ENCODE measurements around the gene MFSD11.

DNA sequence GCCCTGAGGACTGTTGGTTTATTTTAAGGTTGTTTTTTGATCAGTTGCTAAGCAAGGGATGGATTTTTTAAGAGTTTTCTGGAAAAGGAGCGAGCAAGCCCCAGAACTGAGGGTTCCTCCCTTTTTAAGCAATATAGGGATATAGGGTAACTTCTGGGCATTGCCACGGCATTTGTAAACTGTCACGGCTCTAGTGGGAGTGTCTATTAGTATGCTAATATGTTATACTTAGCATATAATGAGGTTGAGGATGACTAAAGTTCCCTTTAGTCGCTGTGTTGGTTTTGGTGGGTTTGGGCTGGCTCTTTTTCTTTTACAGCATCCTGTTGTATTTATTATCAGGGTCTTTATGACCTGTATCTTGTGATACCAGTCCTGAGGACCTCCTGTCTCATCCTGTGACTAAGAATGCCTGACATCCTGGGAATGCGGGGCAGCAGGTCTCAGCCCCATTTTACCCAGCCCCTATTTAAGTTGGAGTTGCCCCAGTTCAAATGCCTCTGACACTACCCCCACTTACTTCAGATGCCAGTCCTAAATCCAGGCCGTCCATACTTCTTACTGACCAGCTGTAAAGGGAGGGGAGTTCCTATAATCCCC lies 59.4 kb downstream of the MFSD11 start:
- TF ChIP-seq POLR2A (IDR thresholded peaks at IDR 0.05; ENCODE audit: low read depth, low read length) (no peak), EZH2 (IDR thresholded peaks at IDR 0.05; ENCODE audit: borderline replicate concordance, low read depth, low read length, severe bottlenecking) (no peak)
- TF ChIP-seq, protein P1, sequence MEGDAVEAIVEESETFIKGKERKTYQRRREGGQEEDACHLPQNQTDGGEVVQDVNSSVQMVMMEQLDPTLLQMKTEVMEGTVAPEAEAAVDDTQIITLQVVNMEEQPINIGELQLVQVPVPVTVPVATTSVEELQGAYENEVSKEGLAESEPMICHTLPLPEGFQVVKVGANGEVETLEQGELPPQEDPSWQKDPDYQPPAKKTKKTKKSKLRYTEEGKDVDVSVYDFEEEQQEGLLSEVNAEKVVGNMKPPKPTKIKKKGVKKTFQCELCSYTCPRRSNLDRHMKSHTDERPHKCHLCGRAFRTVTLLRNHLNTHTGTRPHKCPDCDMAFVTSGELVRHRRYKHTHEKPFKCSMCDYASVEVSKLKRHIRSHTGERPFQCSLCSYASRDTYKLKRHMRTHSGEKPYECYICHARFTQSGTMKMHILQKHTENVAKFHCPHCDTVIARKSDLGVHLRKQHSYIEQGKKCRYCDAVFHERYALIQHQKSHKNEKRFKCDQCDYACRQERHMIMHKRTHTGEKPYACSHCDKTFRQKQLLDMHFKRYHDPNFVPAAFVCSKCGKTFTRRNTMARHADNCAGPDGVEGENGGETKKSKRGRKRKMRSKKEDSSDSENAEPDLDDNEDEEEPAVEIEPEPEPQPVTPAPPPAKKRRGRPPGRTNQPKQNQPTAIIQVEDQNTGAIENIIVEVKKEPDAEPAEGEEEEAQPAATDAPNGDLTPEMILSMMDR (IDR thresholded peaks at IDR 0.05; ENCODE audit: extremely low read depth in 1 of 2, insufficient read depth in 1 of 2, low read depth in 1 of 2, low read length in 2 of 2) = no peak
